Activated T-cell treated with anti-CD3 and anti-CD28 coated beads for 4 hours (primary cell): ENCODE data around the gene GRIK2.
"Not testable (repeated sequence)": the region's sequence is repeated elsewhere in the genome, so short reads cannot be mapped to it uniquely, and the experiment has no call there.

Experiments used
- DNase-seq: peaks from one replicate; pipeline ENCODE4 v3.0.0-alpha.2; 2020

GRIK2 gene

GRCh38 chr6:101393251-101393828, at the start of gene GRIK2:
TSS of gene GRIK2 (plus strand) at chr6:101393708.
- no peak for DNase-seq

GRCh38 chr6:101344885-101345284, 48.6 kb upstream of the GRIK2 start:
- DNase-seq = no peak

GRCh38 chr6:101348816-101349215, 44.7 kb upstream of the GRIK2 start:
- DNase-seq = no peak

GRCh38 chr6:101350631-101351030, 42.9 kb upstream of the GRIK2 start:
- DNase-seq = not testable (repeated sequence)

GRCh38 chr6:101351173-101351572, 42.3 kb upstream of the GRIK2 start:
- DNase-seq = no peak

GRCh38 chr6:101352316-101352715, 41.2 kb upstream of the GRIK2 start:
- no peak for DNase-seq

GRCh38 chr6:101365181-101365580, 28.3 kb upstream of the GRIK2 start:
- no peak for DNase-seq

GRCh38 chr6:101379926-101380325, 13.6 kb upstream of the GRIK2 start:
- DNase-seq = no peak

GRCh38 chr6:101380897-101381630, 12.4 kb upstream of the GRIK2 start:
- DNase-seq = no peak

GRCh38 chr6:101383747-101384146, 9.8 kb upstream of the GRIK2 start:
- DNase-seq = not testable (repeated sequence)

GRCh38 chr6:101386982-101387381, 6.5 kb upstream of the GRIK2 start:
- no peak for DNase-seq

GRCh38 chr6:101391772-101392585, 1.5 kb upstream of the GRIK2 start:
- no peak for DNase-seq

- DNase-seq = no peak
Measured at GRCh38 chr6:101392586-101393230, 800 bp upstream of the GRIK2 start.

- no peak for DNase-seq
Measured at GRCh38 chr6:101393829-101394251, 332 bp downstream of the GRIK2 start.

GRCh38 chr6:101394936-101395335, 1.4 kb downstream of the GRIK2 start:
- DNase-seq = no peak

GRCh38 chr6:101395345-101395744, 1.8 kb downstream of the GRIK2 start:
- DNase-seq = no peak

- peak; percentile 3 for DNase-seq
Measured at GRCh38 chr6:101396548-101397173, 3.2 kb downstream of the GRIK2 start.

GRCh38 chr6:101397199-101397598, 3.7 kb downstream of the GRIK2 start:
- DNase-seq = no peak

GRCh38 chr6:101398716-101399615, 5.5 kb downstream of the GRIK2 start:
- no peak for DNase-seq

GRCh38 chr6:101399616-101400162, 6.2 kb downstream of the GRIK2 start:
- no peak for DNase-seq
